Caco-2 (cell line): ENCODE results near the gene TIMP2. TPM values are rescaled to one million over a fixed set of nuclear protein-coding genes. Genes with fewer than 3 reads are reported as not detected.

ENCODE experiments used
- BruUV-seq: library from RNA; stranded (reverse); fragments of 400-500 nt; replicated peaks from 2 replicates; lab custom pipeline; 2021; lab: Mats Ljungman, UMichigan
- CTCF ChIA-PET: fragments of 300-600 bp; sonication (Branson Sonifier 250); formaldehyde crosslinking; loops from one replicate; lab custom pipeline; 2022; ENCODE audit warnings: antibody characterized with exemption; lab: Charles Lee
- POLR2A ChIA-PET: fragments of 300-600 bp; sonication (Branson Sonifier 250); formaldehyde crosslinking; loops from one replicate; lab custom pipeline; 2022; ENCODE audit warnings: antibody characterized with exemption; lab: Charles Lee
- DNase-seq, 2 experiments: peaks; one replicate each; pipeline versions ENCODE4 v3.0.0 to v3.0.0-alpha.2; 2020 to 2022
- H3K27me3 ChIP-seq: replicated peaks from 2 replicates; pipeline ENCODE4 v1.6.0; 2011; ENCODE audit warnings: low read length; ENCODE audit not compliant: control insufficient read depth, insufficient read depth
- H3K36me3 ChIP-seq: 2 replicates; pipeline ENCODE4 v1.5.1; 2011; ENCODE audit warnings: low read length; ENCODE audit not compliant: control insufficient read depth, insufficient read depth
- H3K4me1 ChIP-seq: fragments of 250-450 bp; sonication (Bioruptor Pico); 2 replicates; pipeline ENCODE4 v1.5.1; 2020; ENCODE audit warnings: mild to moderate bottlenecking
- H3K4me3 ChIP-seq: 2 replicates; pipeline ENCODE4 v1.5.1; 2011; ENCODE audit warnings: low read depth, mild to moderate bottlenecking, control low read depth, low read length
- H3K9me3 ChIP-seq: fragments of 250-450 bp; sonication (Bioruptor Pico); 2 replicates; pipeline ENCODE4 v1.5.1; 2020; ENCODE audit warnings: mild to moderate bottlenecking, moderate library complexity
- H3K27ac Mint-ChIP-seq: one replicate; pipeline ENCODE4 v1.8.0; 2022; ENCODE audit warnings: mixed read lengths; ENCODE audit not compliant: unreplicated experiment
- H3K27me3 Mint-ChIP-seq: one replicate; pipeline ENCODE4 v1.8.0; 2022; ENCODE audit warnings: mixed read lengths; ENCODE audit not compliant: insufficient read depth, unreplicated experiment
- H3K36me3 Mint-ChIP-seq: one replicate; pipeline ENCODE4 v1.8.0; 2022; ENCODE audit warnings: mild to moderate bottlenecking, mixed read lengths; ENCODE audit not compliant: insufficient read depth, unreplicated experiment
- H3K4me1 Mint-ChIP-seq: one replicate; pipeline ENCODE4 v1.8.0; 2022; ENCODE audit warnings: low read depth, mixed read lengths; ENCODE audit not compliant: unreplicated experiment
- H3K4me3 Mint-ChIP-seq: one replicate; pipeline ENCODE4 v1.8.0; 2022; ENCODE audit warnings: mild to moderate bottlenecking, moderate library complexity, mixed read lengths; ENCODE audit not compliant: unreplicated experiment
- H3K9me3 Mint-ChIP-seq: one replicate; pipeline ENCODE4 v1.8.0; 2022; ENCODE audit warnings: mixed read lengths; ENCODE audit not compliant: unreplicated experiment
- CTCF ChIP-seq, 2 experiments: fragments of 200-600 bp in 1 of 2; IDR thresholded peaks; 1 replicate in 1 of 2; 2 replicates in 1 of 2; pipeline versions ENCODE4 v1.5.1 to v1.8.0; 2011 to 2022; ENCODE audit warnings: antibody characterized with exemption in 1 of 2, control low read depth in 1 of 2, inconsistent platforms in 1 of 2, low read depth in 1 of 2, low read length in 1 of 2, mild to moderate bottlenecking in 1 of 2, moderate library complexity in 1 of 2; ENCODE audit not compliant: insufficient read depth in 1 of 2, severe bottlenecking in 1 of 2, unreplicated experiment in 1 of 2
- intact Hi-C: fragments of 100-400 bp; cut with micrococcal nuclease; formaldehyde crosslinking; loops from one replicate; pipeline ENCODE4 v1.10.0; 2022; ENCODE audit not compliant: unreplicated experiment
- total RNA-seq: library from RNA; stranded (reverse); gene quantifications from 2 replicates; pipeline ENCODE4 v1.2.3, GENCODE V29; 2022

TIMP2 gene
- total RNA-seq, 1 experiment from 2014 or later: 70.1 TPM

- H3K27me3 ChIP-seq: no peaks in the 10 kb centered on the region
- no peaks in the 10 kb centered on the region for H3K9me3 ChIP-seq
- Mint-ChIP-seq H3K36me3 (no peaks in the 10 kb centered on the region), H3K9me3 (no peaks in the 10 kb centered on the region), H3K27ac (no peak overlapping the region), H3K27me3 (no peaks in the 10 kb centered on the region), H3K4me1 (peaks cover 19% of the 10 kb centered on the region), H3K4me3 (no peak overlapping the region)
- BruUV-seq: no TSS peak
- no peaks in the 10 kb centered on the region for H3K36me3 ChIP-seq
- ChIA-PET CTCF (interaction anchor here (0.9 kb wide), 1 partner anchor 13 kb away, joined by 4 read pairs; no protein-coding TSS in a partner anchor), POLR2A (no interaction called here)
- no peak for DNase-seq
- peaks cover 35% of the 10 kb centered on the region for H3K4me1 ChIP-seq
- intact Hi-C loops: no loop called here
- no peak for TF ChIP-seq CTCF (IDR thresholded peaks at IDR 0.05; ENCODE audit: insufficient read depth in 1 of 2, low read depth in 1 of 2, low read length in 1 of 2, severe bottlenecking in 1 of 2, unreplicated experiment in 1 of 2)
- no peak overlapping the region for H3K4me3 ChIP-seq
Measured at GRCh38 chr17:78958641-78959127, 33.5 kb upstream of the TIMP2 start.

GRCh38 chr17:78957128-78957527, 31.9 kb upstream of the TIMP2 start:
- Histone ChIP-seq H3K4me1 (peaks cover 21% of the 10 kb centered on the region), H3K9me3 (no peaks in the 10 kb centered on the region), H3K27me3 (no peaks in the 10 kb centered on the region), H3K36me3 (no peaks in the 10 kb centered on the region), H3K4me3 (no peak overlapping the region)
- Mint-ChIP-seq H3K27ac (no peak overlapping the region), H3K9me3 (no peaks in the 10 kb centered on the region), H3K4me1 (peaks cover 13% of the 10 kb centered on the region), H3K36me3 (no peaks in the 10 kb centered on the region), H3K27me3 (no peaks in the 10 kb centered on the region), H3K4me3 (no peak overlapping the region)
- no peak for TF ChIP-seq CTCF (IDR thresholded peaks at IDR 0.05; ENCODE audit: insufficient read depth in 1 of 2, low read depth in 1 of 2, low read length in 1 of 2, severe bottlenecking in 1 of 2, unreplicated experiment in 1 of 2)
- no TSS peak for BruUV-seq
- ChIA-PET POLR2A (no interaction called here), CTCF (no interaction called here)
- intact Hi-C loops: no loop called here
- no peak for DNase-seq

- CTCF ChIA-PET: interaction anchor here (0.8 kb wide), 1 partner anchor 14 kb away, joined by 3 read pairs; no protein-coding TSS in a partner anchor
Measured at GRCh38 chr17:78956254-78956653, 31.1 kb upstream of the TIMP2 start.

More at GRCh38 chr17:78956254-78956653, 31.1 kb upstream of the TIMP2 start:
- H3K36me3 Mint-ChIP-seq: no peaks in the 10 kb centered on the region
- no peak overlapping the region for H3K27ac Mint-ChIP-seq
- H3K27me3 ChIP-seq: no peaks in the 10 kb centered on the region
- H3K4me1 Mint-ChIP-seq: peaks cover 7% of the 10 kb centered on the region
- BruUV-seq: no TSS peak
- intact Hi-C loops: no loop called here
- DNase-seq: no peak
- no peak overlapping the region for H3K4me3 ChIP-seq
- H3K9me3 ChIP-seq: peaks cover 4% of the 10 kb centered on the region
- POLR2A ChIA-PET: no interaction called here
- H3K27me3 Mint-ChIP-seq: no peaks in the 10 kb centered on the region
- peaks cover 15% of the 10 kb centered on the region for H3K4me1 ChIP-seq
- H3K4me3 Mint-ChIP-seq: no peak overlapping the region
- no peaks in the 10 kb centered on the region for H3K9me3 Mint-ChIP-seq
- H3K36me3 ChIP-seq: no peaks in the 10 kb centered on the region
- no peak for TF ChIP-seq CTCF (IDR thresholded peaks at IDR 0.05; ENCODE audit: insufficient read depth in 1 of 2, low read depth in 1 of 2, low read length in 1 of 2, severe bottlenecking in 1 of 2, unreplicated experiment in 1 of 2)
